Ovary (tissue), 3 donors: Measurements from ENCODE around the gene MAP6.

Source experiments
- EP300 ChIP-seq: sonication (generic); formaldehyde crosslinking; IDR thresholded peaks from one replicate; pipeline ENCODE4 v1.6.1; 2017; ENCODE audit warnings: antibody characterized with exemption
- POLR2A ChIP-seq: fragments of 450-650 bp; IDR thresholded peaks from one replicate; pipeline ENCODE4 v1.6.1; 2017; ENCODE audit warnings: antibody characterized with exemption, mild to moderate bottlenecking, moderate library complexity
- TF ChIP-seq, protein P1 (sequence below), 3 donors: fragments of 450-650 bp in 2 of 3; fragments of 200-600 bp in 1 of 3; IDR thresholded peaks; one replicate each; pipeline versions ENCODE4 v1.5.1 to v1.8.0; 2016 to 2022; ENCODE audit warnings: antibody characterized with exemption in 3 of 3, mild to moderate bottlenecking in 1 of 3
- donor health status: DM: no; HTN: no; CAD: no.

DNA sequence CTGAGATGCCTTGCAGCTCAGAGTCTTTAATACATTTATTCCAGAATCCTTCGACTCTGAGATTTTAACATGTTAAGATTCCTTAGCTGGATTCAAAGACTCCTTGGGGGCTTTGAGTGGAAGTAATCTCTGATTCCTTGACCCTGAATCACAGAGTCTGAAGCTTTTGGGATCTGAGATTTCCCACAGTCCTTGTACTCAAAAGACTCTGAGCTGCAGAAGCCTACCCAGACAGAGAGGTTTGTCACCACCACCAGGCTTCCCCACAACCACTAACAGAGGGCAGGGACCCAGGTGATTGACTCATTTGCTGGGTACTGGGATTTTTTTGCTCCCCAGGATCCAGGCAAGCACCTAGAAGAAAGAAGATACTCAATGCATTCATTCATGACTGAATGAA is 108.2 kb downstream of the MAP6 start:
- no peak for TF ChIP-seq POLR2A
- TF ChIP-seq, protein P1, sequence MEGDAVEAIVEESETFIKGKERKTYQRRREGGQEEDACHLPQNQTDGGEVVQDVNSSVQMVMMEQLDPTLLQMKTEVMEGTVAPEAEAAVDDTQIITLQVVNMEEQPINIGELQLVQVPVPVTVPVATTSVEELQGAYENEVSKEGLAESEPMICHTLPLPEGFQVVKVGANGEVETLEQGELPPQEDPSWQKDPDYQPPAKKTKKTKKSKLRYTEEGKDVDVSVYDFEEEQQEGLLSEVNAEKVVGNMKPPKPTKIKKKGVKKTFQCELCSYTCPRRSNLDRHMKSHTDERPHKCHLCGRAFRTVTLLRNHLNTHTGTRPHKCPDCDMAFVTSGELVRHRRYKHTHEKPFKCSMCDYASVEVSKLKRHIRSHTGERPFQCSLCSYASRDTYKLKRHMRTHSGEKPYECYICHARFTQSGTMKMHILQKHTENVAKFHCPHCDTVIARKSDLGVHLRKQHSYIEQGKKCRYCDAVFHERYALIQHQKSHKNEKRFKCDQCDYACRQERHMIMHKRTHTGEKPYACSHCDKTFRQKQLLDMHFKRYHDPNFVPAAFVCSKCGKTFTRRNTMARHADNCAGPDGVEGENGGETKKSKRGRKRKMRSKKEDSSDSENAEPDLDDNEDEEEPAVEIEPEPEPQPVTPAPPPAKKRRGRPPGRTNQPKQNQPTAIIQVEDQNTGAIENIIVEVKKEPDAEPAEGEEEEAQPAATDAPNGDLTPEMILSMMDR (IDR thresholded peaks at IDR 0.05): no peak
- no peak for TF ChIP-seq EP300
